Measurements from ENCODE around the gene RAB20. TPM values are rescaled to one million over a fixed set of nuclear protein-coding genes. Genes with fewer than 3 reads are reported as not detected.

Gene RAB20
- total RNA-seq, 1 experiment from 2014 or later = 0.88 TPM

DNA sequence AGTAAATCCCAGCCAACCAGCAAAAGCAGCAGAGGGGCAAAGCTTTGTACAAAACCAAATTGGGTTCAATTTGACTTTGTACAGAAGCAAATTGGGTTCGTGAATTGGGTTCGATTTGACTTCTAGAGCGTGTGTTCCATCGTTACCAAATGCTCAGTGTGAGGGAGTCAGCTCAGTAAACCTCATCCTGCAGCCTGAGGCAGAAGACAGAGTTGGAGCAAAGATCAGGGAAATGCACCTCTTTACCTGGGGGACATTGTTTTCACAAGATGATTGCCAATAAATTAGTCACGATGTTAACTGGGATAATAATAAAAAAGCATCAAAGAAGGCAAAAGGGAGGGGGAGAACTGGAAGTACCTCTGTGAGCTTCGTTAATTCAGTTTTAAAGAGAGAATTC, 1.5 kb downstream of the RAB20 start:
- Histone ChIP-seq H3K9me3 (ENCODE audit: low read depth, low read length, poor library complexity, severe bottlenecking) (no peaks in the 10 kb centered on the region), H3K36me3 (ENCODE audit: insufficient read depth, low read length, poor library complexity, severe bottlenecking) (no peaks in the 10 kb centered on the region), H3K27me3 (replicated peaks; ENCODE audit: insufficient read depth, low read depth, low read length, poor library complexity) (peaks cover 4% of the 10 kb centered on the region), H3K27ac (ENCODE audit: low read depth, low read length, poor library complexity, severe bottlenecking) (no peak overlapping the region), H3K4me1 (ENCODE audit: insufficient read depth, low read length, poor library complexity, severe bottlenecking) (peaks cover 4% of the 10 kb centered on the region), H3K4me3 (ENCODE audit: low read depth, low read length, poor library complexity, severe bottlenecking) (no peak overlapping the region)
- BruUV-seq (replicated peaks) = no TSS peak
- TF ChIP-seq EZH2 (IDR thresholded peaks at IDR 0.05; ENCODE audit: borderline replicate concordance, low read depth, low read length, poor library complexity, severe bottlenecking) (no peak), CTCF (conservative IDR thresholded peaks at IDR 0.05; ENCODE audit: low read depth, low read length) (no peak)
- ChIA-PET CTCF (no interaction called here), POLR2A (ENCODE audit: low non-redundant PET) (no interaction called here)
- DNase-seq (ENCODE audit: low spot score) = no peak
- intact Hi-C loops (cut with micrococcal nuclease; ENCODE audit: unreplicated experiment) = no loop called here

- Histone ChIP-seq H3K27ac (ENCODE audit: low read depth, low read length, poor library complexity, severe bottlenecking) (no peak overlapping the region), H3K4me3 (ENCODE audit: low read depth, low read length, poor library complexity, severe bottlenecking) (no peak overlapping the region), H3K9me3 (ENCODE audit: low read depth, low read length, poor library complexity, severe bottlenecking) (no peaks in the 10 kb centered on the region), H3K4me1 (ENCODE audit: insufficient read depth, low read length, poor library complexity, severe bottlenecking) (peaks cover 4% of the 10 kb centered on the region), H3K27me3 (replicated peaks; ENCODE audit: insufficient read depth, low read depth, low read length, poor library complexity) (peaks cover 4% of the 10 kb centered on the region), H3K36me3 (ENCODE audit: insufficient read depth, low read length, poor library complexity, severe bottlenecking) (no peaks in the 10 kb centered on the region)
- ChIA-PET CTCF (no interaction called here), POLR2A (ENCODE audit: low non-redundant PET) (interaction anchor here (0.6 kb wide), 1 partner anchor 1037 kb away, joined by 4 read pairs; no protein-coding TSS in a partner anchor)
- no TSS peak for BruUV-seq (replicated peaks)
- DNase-seq (ENCODE audit: low spot score) = no peak
- no peak for TF ChIP-seq CTCF (conservative IDR thresholded peaks at IDR 0.05; ENCODE audit: low read depth, low read length)
- TF ChIP-seq EZH2 (IDR thresholded peaks at IDR 0.05; ENCODE audit: borderline replicate concordance, low read depth, low read length, poor library complexity, severe bottlenecking) = no peak
- intact Hi-C loops (cut with micrococcal nuclease; ENCODE audit: unreplicated experiment) = no loop called here
Observed at GRCh38 chr13:110559429-110559943, 2.0 kb downstream of the RAB20 start.

GRCh38 chr13:110557610-110558305, 3.8 kb downstream of the RAB20 start:
- H3K4me3 ChIP-seq (ENCODE audit: low read depth, low read length, poor library complexity, severe bottlenecking) = no peak overlapping the region
- DNase-seq (ENCODE audit: low spot score) = no peak
- no peak for TF ChIP-seq CTCF (conservative IDR thresholded peaks at IDR 0.05; ENCODE audit: low read depth, low read length)
- no peak for TF ChIP-seq EZH2 (IDR thresholded peaks at IDR 0.05; ENCODE audit: borderline replicate concordance, low read depth, low read length, poor library complexity, severe bottlenecking)
- no peaks in the 10 kb centered on the region for H3K36me3 ChIP-seq (ENCODE audit: insufficient read depth, low read length, poor library complexity, severe bottlenecking)
- no peaks in the 10 kb centered on the region for H3K9me3 ChIP-seq (ENCODE audit: low read depth, low read length, poor library complexity, severe bottlenecking)
- ChIA-PET CTCF (no interaction called here), POLR2A (ENCODE audit: low non-redundant PET) (interaction anchor here (0.6 kb wide), 1 partner anchor 952 kb away, joined by 3 read pairs; no protein-coding TSS in a partner anchor)
- H3K27me3 ChIP-seq (replicated peaks; ENCODE audit: insufficient read depth, low read depth, low read length, poor library complexity) = peaks cover 4% of the 10 kb centered on the region
- BruUV-seq (replicated peaks) = no TSS peak
- no peak overlapping the region for H3K27ac ChIP-seq (ENCODE audit: low read depth, low read length, poor library complexity, severe bottlenecking)
- H3K4me1 ChIP-seq (ENCODE audit: insufficient read depth, low read length, poor library complexity, severe bottlenecking) = peaks cover 4% of the 10 kb centered on the region
- intact Hi-C loops (cut with micrococcal nuclease; ENCODE audit: unreplicated experiment) = no loop called here
